IPS-15b (cell line): Measurements from ENCODE around the gene MGA.

Experiments used
- H3K27me3 ChIP-seq: one replicate; pipeline ENCODE4 v1.6.1; 2013; ENCODE audit warnings: low read length; ENCODE audit not compliant: control insufficient read depth, insufficient read depth
- H3K36me3 ChIP-seq: one replicate; pipeline ENCODE4 v1.6.1; 2013; ENCODE audit warnings: low read length; ENCODE audit not compliant: control insufficient read depth, insufficient read depth
- H3K4me1 ChIP-seq: one replicate; pipeline ENCODE4 v1.6.1; 2013; ENCODE audit warnings: mild to moderate bottlenecking, low read length; ENCODE audit not compliant: control insufficient read depth, insufficient read depth
- H3K4me3 ChIP-seq: one replicate; pipeline ENCODE4 v1.5.1; 2013; ENCODE audit warnings: low read depth, low read length
- H3K9ac ChIP-seq: one replicate; pipeline ENCODE4 v1.6.1; 2013; ENCODE audit warnings: low read depth, mild to moderate bottlenecking, low read length
- H3K9me3 ChIP-seq: one replicate; pipeline ENCODE4 v1.6.1; 2013; ENCODE audit warnings: mild to moderate bottlenecking, low read length; ENCODE audit not compliant: control insufficient read depth, insufficient read depth

Gene MGA

GRCh38 chr15:41689083-41689482, 28.9 kb downstream of the MGA start:
- Histone ChIP-seq H3K4me1 (peaks cover 5% of the 10 kb centered on the region), H3K9ac (no peak overlapping the region), H3K27me3 (no peaks in the 10 kb centered on the region), H3K9me3 (no peaks in the 10 kb centered on the region), H3K36me3 (no peaks in the 10 kb centered on the region), H3K4me3 (no peak overlapping the region)

GRCh38 chr15:41689834-41690233, 29.6 kb downstream of the MGA start:
- H3K36me3 ChIP-seq = no peaks in the 10 kb centered on the region
- H3K4me3 ChIP-seq = no peak overlapping the region
- H3K4me1 ChIP-seq = peaks cover 5% of the 10 kb centered on the region
- H3K9ac ChIP-seq = no peak overlapping the region
- H3K27me3 ChIP-seq = no peaks in the 10 kb centered on the region
- H3K9me3 ChIP-seq = no peaks in the 10 kb centered on the region

DNA sequence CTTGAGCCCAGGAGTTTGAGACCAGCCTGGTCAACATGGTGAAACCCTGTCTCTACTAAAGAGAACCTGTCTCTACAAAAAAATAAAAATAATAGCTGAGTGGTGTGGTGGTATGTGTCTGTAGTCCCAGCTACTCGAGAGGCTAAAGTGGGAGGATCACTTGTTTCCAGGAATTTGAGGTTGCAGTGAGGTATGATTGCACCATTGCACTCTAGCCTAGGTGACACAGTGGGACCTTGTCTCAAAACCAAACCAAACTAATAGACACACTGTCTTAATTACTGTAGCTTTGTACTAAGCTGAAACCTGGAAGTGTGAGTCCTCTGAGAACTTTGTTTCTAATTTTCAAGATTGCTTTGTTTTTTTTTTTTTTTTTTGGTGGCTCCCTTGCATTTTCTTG, 30.4 kb downstream of the MGA start:
- H3K4me1 ChIP-seq = peaks cover 5% of the 10 kb centered on the region
- H3K36me3 ChIP-seq = no peaks in the 10 kb centered on the region
- no peaks in the 10 kb centered on the region for H3K9me3 ChIP-seq

GRCh38 chr15:41691471-41691870, 31.3 kb downstream of the MGA start:
- H3K4me3 ChIP-seq = no peak overlapping the region
- H3K9me3 ChIP-seq = no peaks in the 10 kb centered on the region
- H3K9ac ChIP-seq = no peak overlapping the region
- H3K36me3 ChIP-seq = no peaks in the 10 kb centered on the region
- no peaks in the 10 kb centered on the region for H3K27me3 ChIP-seq
- peaks cover 5% of the 10 kb centered on the region for H3K4me1 ChIP-seq

More for the DNA sequence above, 30.4 kb downstream of the MGA start:
- no peak overlapping the region for H3K9ac ChIP-seq
- H3K27me3 ChIP-seq = no peaks in the 10 kb centered on the region
- no peak overlapping the region for H3K4me3 ChIP-seq

DNA sequence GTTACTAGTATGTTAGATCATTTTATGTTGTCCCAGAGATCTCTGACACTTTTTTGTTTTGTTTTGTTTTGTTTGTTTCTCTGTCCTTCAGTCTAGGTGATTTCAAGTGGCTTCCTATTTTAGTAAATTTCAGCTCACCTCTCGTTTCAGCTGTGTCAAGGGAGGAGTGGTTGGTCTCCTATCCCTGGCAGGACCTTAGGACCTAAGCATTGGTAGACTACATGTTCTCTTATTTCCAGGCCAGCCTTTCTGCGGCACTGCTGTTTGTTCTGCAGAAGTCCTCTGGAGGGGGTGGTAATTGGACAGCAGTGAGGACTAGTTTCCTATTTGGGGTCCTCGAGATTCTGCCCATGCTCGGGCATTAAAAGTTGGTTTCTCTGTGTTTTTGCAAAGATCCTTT, 31.8 kb downstream of the MGA start:
- Histone ChIP-seq H3K4me3 (no peak overlapping the region), H3K4me1 (peaks cover 5% of the 10 kb centered on the region), H3K27me3 (no peaks in the 10 kb centered on the region), H3K9me3 (no peaks in the 10 kb centered on the region), H3K9ac (no peak overlapping the region), H3K36me3 (no peaks in the 10 kb centered on the region)

- peaks cover 5% of the 10 kb centered on the region for H3K4me1 ChIP-seq
- no peaks in the 10 kb centered on the region for H3K27me3 ChIP-seq
- no peak overlapping the region for H3K9ac ChIP-seq
- no peaks in the 10 kb centered on the region for H3K36me3 ChIP-seq
- no peaks in the 10 kb centered on the region for H3K9me3 ChIP-seq
- no peak overlapping the region for H3K4me3 ChIP-seq
Measured at GRCh38 chr15:41693757-41694156, 33.6 kb downstream of the MGA start.

GRCh38 chr15:41695750-41696436, 35.7 kb downstream of the MGA start:
- Histone ChIP-seq H3K4me3 (no peak overlapping the region), H3K4me1 (peaks cover 5% of the 10 kb centered on the region), H3K9ac (no peak overlapping the region), H3K9me3 (no peaks in the 10 kb centered on the region), H3K36me3 (no peaks in the 10 kb centered on the region), H3K27me3 (no peaks in the 10 kb centered on the region)

DNA sequence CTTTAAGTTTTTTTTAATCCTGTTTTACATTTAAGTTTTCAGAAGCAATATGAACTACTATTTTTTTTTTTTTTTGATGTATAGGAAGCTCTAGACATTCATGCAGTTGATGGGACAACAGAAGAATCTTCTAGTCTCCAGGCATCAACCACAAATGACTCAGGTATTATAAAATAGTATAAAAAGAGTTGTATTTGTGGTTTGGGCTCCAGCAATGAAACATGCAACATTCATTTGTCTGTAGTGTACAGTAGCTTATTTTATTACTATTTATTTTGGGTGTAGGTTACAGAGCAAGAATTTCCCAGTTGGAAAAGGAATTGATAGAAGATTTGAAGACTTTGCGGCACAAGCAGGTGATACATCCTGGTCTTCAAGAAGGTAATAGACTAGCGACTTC, 38.6 kb downstream of the MGA start:
- Histone ChIP-seq H3K27me3 (no peaks in the 10 kb centered on the region), H3K36me3 (no peaks in the 10 kb centered on the region), H3K9ac (no peak overlapping the region), H3K4me1 (no peaks in the 10 kb centered on the region), H3K4me3 (no peak overlapping the region), H3K9me3 (no peaks in the 10 kb centered on the region)

DNA sequence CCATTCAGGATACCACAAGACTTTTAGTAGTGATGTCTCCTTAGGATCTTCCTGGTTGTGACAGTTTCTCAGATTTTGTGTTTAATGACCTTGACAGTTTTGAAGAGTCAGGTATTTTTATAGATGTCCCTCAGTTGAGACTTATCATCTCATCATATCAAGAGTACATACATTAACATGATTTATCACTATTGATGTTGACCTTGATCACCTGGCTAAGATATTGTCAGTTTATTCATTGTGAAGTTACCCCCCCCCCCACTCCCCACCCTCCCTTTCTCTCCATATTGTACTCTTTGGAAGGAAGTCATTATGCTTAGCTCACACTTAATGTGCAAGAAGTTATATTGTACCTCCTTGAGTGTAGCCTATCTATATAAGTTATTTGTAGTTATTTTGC, 42.9 kb downstream of the MGA start:
- no peak overlapping the region for H3K9ac ChIP-seq
- H3K9me3 ChIP-seq = no peaks in the 10 kb centered on the region
- H3K4me1 ChIP-seq = no peaks in the 10 kb centered on the region
- no peaks in the 10 kb centered on the region for H3K27me3 ChIP-seq
- no peaks in the 10 kb centered on the region for H3K36me3 ChIP-seq
- H3K4me3 ChIP-seq = no peak overlapping the region

- Histone ChIP-seq H3K36me3 (peaks cover 14% of the 10 kb centered on the region), H3K4me1 (no peaks in the 10 kb centered on the region), H3K4me3 (no peak overlapping the region), H3K9ac (no peak overlapping the region), H3K9me3 (no peaks in the 10 kb centered on the region), H3K27me3 (no peaks in the 10 kb centered on the region)
Measured at GRCh38 chr15:41713047-41713446, 52.8 kb downstream of the MGA start.

- Histone ChIP-seq H3K9ac (no peak overlapping the region), H3K4me3 (no peak overlapping the region), H3K27me3 (no peaks in the 10 kb centered on the region), H3K36me3 (peaks cover 10% of the 10 kb centered on the region), H3K4me1 (no peaks in the 10 kb centered on the region), H3K9me3 (no peaks in the 10 kb centered on the region)
Measured at GRCh38 chr15:41714291-41714690, 54.1 kb downstream of the MGA start.

DNA sequence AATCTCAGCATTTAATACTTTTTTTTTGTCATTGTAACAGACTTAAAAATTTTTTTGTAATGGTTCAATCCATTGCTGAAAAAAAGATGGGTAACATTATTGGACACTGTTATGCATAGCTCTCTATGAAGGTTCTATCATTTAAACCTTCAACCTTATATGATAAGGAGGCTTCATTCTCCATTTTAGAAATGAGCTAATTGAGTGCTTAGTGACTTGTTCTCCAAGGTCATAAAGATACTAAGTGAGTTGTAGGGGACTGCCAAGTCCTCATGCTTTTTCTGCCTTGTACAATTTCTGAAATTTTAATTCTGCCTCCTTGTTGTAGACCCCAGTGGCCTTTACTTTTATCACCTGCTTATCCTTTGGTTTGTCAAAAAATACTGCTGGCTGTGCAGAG, 56.7 kb downstream of the MGA start:
- Histone ChIP-seq H3K9me3 (no peaks in the 10 kb centered on the region), H3K4me3 (no peak overlapping the region), H3K4me1 (no peaks in the 10 kb centered on the region), H3K36me3 (no peaks in the 10 kb centered on the region), H3K27me3 (no peaks in the 10 kb centered on the region), H3K9ac (no peak overlapping the region)
